ENCODE measurements around the gene HCK. TPM values are rescaled to one million over a fixed set of nuclear protein-coding genes. Genes with fewer than 3 reads are reported as not detected.

The HCK gene
- total and polyA plus RNA-seq, 8 donors: 0.42 to 12.9 (median 2.2) TPM

- no peak for TF ChIP-seq CTCF (IDR thresholded peaks at IDR 0.05)
- Histone ChIP-seq H3K4me3 (no peak overlapping the region), H3K27ac (no peak overlapping the region), H3K36me3 (no peaks in the 10 kb centered on the region), H3K9me3 (no peaks in the 10 kb centered on the region), H3K4me1 (no peaks in the 10 kb centered on the region), H3K27me3 (no peaks in the 10 kb centered on the region)
- DNase-seq (no peak), ATAC-seq (no peak), FAIRE-seq (no peak)
- intact Hi-C loops (cut with DNase I): loop anchor here in 1 of 3 donors (10.0 kb wide), 1 partner anchor 180 kb away; the partner anchor contains the start of gene FOXS1
- 73 to 81% methylated on average over 6 of the region's 6 CpGs for WGBS, 2 donors
Measured at GRCh38 chr20:32024683-32025295, 27.3 kb upstream of the HCK start.

- intact Hi-C loops (cut with DNase I): loop anchor here in 1 of 3 donors (10.0 kb wide), 1 partner anchor 183 kb away; the partner anchor contains the start of gene FOXS1
- Histone ChIP-seq H3K27ac (no peak overlapping the region), H3K27me3 (no peaks in the 10 kb centered on the region), H3K36me3 (no peaks in the 10 kb centered on the region), H3K4me3 (no peak overlapping the region), H3K4me1 (peaks cover 0 to 4% (median 0%) of the 10 kb centered on the region in 3 donors), H3K9me3 (no peaks in the 10 kb centered on the region)
- WGBS, 2 donors: 78% methylated on average over 3 of the region's 3 CpGs
- FAIRE-seq (no peak), ATAC-seq (no peak), DNase-seq (no peak)
- TF ChIP-seq CTCF (IDR thresholded peaks at IDR 0.05): no peak
Measured at GRCh38 chr20:32027643-32028042, 24.4 kb upstream of the HCK start.

GRCh38 chr20:32028647-32029372 lies 23.2 kb upstream of the HCK start:
- TF ChIP-seq CTCF (IDR thresholded peaks at IDR 0.05): no peak
- DNase-seq (no peak), FAIRE-seq (no peak), ATAC-seq (no peak)
- 49% methylated on average over 12 of the region's 12 CpGs for WGBS, 2 donors
- Histone ChIP-seq H3K36me3 (no peaks in the 10 kb centered on the region), H3K27me3 (no peaks in the 10 kb centered on the region), H3K4me3 (no peak overlapping the region), H3K4me1 (peaks cover 0 to 4% (median 0%) of the 10 kb centered on the region in 3 donors), H3K9me3 (no peaks in the 10 kb centered on the region), H3K27ac (no peak overlapping the region)
- intact Hi-C loops (cut with DNase I): loop anchor here in 1 of 3 donors (10.0 kb wide), 1 partner anchor 184 kb away; the partner anchor contains the start of gene FOXS1

DNA sequence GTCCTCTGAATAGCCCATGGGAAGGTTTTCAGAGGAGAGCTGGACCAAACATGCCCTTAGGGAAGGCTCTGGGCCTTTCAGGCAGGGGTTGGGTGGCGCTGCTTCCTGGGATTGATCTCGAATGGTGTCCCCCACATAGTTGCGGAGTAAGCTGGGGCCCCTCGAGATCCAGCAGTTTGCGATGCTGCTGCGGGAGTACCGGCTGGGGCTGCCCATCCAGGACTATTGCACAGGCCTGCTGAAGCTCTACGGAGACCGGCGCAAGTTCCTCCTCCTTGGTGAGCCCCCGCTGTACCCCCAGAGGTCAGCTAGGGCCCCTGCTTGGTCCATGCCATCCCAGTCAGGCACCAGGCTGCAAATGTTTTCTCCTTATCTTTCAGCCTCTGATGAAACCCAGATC lies 22.5 kb upstream of the HCK start:
- DNase-seq: no peak
- WGBS, 2 donors: 82 to 92% methylated on average over 11 of the region's 11 CpGs
- intact Hi-C loops (cut with DNase I): loop anchor here in 1 of 3 donors (10.0 kb wide), 1 partner anchor 185 kb away; the partner anchor contains the start of gene FOXS1

More for the DNA sequence above, 22.5 kb upstream of the HCK start:
- H3K27me3 ChIP-seq: no peaks in the 10 kb centered on the region
- peaks cover 0 to 4% (median 0%) of the 10 kb centered on the region in 3 donors for H3K4me1 ChIP-seq
- TF ChIP-seq CTCF (IDR thresholded peaks at IDR 0.05): no peak
- ATAC-seq (no peak), FAIRE-seq (no peak)
- H3K27ac ChIP-seq: no peak overlapping the region
- no peaks in the 10 kb centered on the region for H3K36me3 ChIP-seq
- H3K4me3 ChIP-seq: no peak overlapping the region
- no peaks in the 10 kb centered on the region for H3K9me3 ChIP-seq

All from pancreas (tissue), 10 donors.